Activated naive CD8-positive, alpha-beta T cell treated with anti-CD3 and anti-CD28 coated beads, Interleukin-2, amount 10 ng/mL, durations not matched to agents 7 days and 5 days (primary cell): Measurements from ENCODE around the gene SCYGR1. TPM values are rescaled to one million over a fixed set of nuclear protein-coding genes. Genes with fewer than 3 reads are reported as not detected.

Experiments
- ATAC-seq: fragments of 150-1000 bp; cut with Tn5 transposase; one replicate; pipeline ENCODE4 v1.10.0; 2021; ENCODE audit warnings: low read depth, moderate library complexity
- POLR2A ChIA-PET: fragments of 350-600 bp; sonication (Branson Sonifier 250); formaldehyde crosslinking; loops from one replicate; lab custom pipeline; 2021; ENCODE audit warnings: antibody characterized with exemption; lab: Charles Lee
- DNase-seq: peaks from one replicate; pipeline ENCODE4 v3.0.0; 2021
- H3K27ac Mint-ChIP-seq: one replicate; pipeline ENCODE4 v1.8.0; 2022; ENCODE audit warnings: mild to moderate bottlenecking, mixed read lengths
- H3K27me3 Mint-ChIP-seq: one replicate; pipeline ENCODE4 v1.8.0; 2022; ENCODE audit warnings: mild to moderate bottlenecking, moderate library complexity, mixed read lengths
- H3K36me3 Mint-ChIP-seq: one replicate; pipeline ENCODE4 v1.8.0; 2021; ENCODE audit warnings: mild to moderate bottlenecking, mixed read lengths
- H3K4me1 Mint-ChIP-seq: one replicate; pipeline ENCODE4 v1.8.0; 2021; ENCODE audit warnings: mixed read lengths
- H3K4me3 Mint-ChIP-seq: one replicate; pipeline ENCODE4 v1.8.0; 2022; ENCODE audit warnings: mild to moderate bottlenecking, moderate library complexity, mixed read lengths
- H3K9me3 Mint-ChIP-seq: one replicate; pipeline ENCODE4 v1.8.0; 2021; ENCODE audit warnings: mixed read lengths
- total RNA-seq, 2 experiments: library from RNA; stranded (reverse); gene quantifications; one replicate each; pipeline ENCODE4 v1.2.3, GENCODE V29; 2021

The SCYGR1 gene
- total RNA-seq, 2 experiments from 2014 or later, result not detected

- ATAC-seq (no peak), DNase-seq (no peak)
- no peaks in the 10 kb centered on the region for H3K36me3 Mint-ChIP-seq
- no peaks in the 10 kb centered on the region for H3K27me3 Mint-ChIP-seq
- no peak overlapping the region for H3K27ac Mint-ChIP-seq
- no peak overlapping the region for H3K4me3 Mint-ChIP-seq
- H3K4me1 Mint-ChIP-seq, result peaks cover 27% of the 10 kb centered on the region
- H3K9me3 Mint-ChIP-seq, result no peaks in the 10 kb centered on the region
- POLR2A ChIA-PET, result no interaction called here
Measured at GRCh38 chr2:227411990-227412350, 24.2 kb upstream of the SCYGR1 start.

DNA sequence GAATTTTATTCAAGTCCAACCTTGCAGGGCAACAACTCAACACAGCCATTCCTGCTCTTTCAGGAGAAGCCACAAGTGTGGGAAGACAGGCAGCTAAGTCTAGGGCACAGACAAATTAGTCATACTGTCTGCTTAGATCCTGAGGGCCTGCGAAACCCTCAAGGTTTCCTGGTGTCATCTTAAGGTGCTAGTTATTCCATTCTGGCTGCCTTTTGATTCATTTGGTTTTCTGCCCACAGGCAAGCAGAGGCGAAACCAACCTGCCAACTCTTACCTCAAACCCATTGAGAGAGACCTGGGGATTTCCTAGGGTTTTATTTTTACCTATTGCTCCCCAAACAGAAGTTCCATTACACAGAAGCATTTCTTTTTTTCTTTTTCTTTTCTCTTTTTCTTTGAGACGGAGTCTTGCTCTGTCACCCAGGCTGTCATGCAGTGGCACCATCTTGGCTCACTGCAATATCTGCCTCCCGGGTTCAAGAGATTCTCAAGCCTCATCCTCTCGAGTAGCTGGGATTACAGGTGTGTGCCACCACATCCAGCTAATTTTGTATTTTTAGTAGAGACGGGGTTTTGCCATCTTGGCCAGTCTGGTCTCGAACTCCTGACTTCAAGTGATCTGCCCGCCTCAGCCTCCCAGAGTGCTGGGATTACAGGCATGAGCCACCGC, 23.7 kb upstream of the SCYGR1 start:
- Mint-ChIP-seq H3K4me3 (peak overlapping the region; percentile 40), H3K27me3 (no peaks in the 10 kb centered on the region), H3K9me3 (no peaks in the 10 kb centered on the region), H3K36me3 (no peaks in the 10 kb centered on the region), H3K27ac (no peak overlapping the region), H3K4me1 (peaks cover 30% of the 10 kb centered on the region)
- DNase-seq (no peak), ATAC-seq (peak; percentile 72)
- POLR2A ChIA-PET, result no interaction called here

GRCh38 chr2:227410191-227410590, 22.4 kb upstream of the SCYGR1 start:
- H3K27me3 Mint-ChIP-seq, result no peaks in the 10 kb centered on the region
- no peak for ATAC-seq
- DNase-seq, result no peak
- no peak overlapping the region for H3K4me3 Mint-ChIP-seq
- H3K36me3 Mint-ChIP-seq, result no peaks in the 10 kb centered on the region
- H3K9me3 Mint-ChIP-seq, result no peaks in the 10 kb centered on the region
- H3K27ac Mint-ChIP-seq, result no peak overlapping the region
- H3K4me1 Mint-ChIP-seq, result peaks cover 35% of the 10 kb centered on the region
- POLR2A ChIA-PET, result interaction anchor here (0.6 kb wide), 1 partner anchor 9 kb away, joined by 3 read pairs; no protein-coding TSS in a partner anchor

GRCh38 chr2:227407591-227408151, 19.9 kb upstream of the SCYGR1 start:
- no peak overlapping the region for H3K27ac Mint-ChIP-seq
- peaks cover 33% of the 10 kb centered on the region for H3K4me1 Mint-ChIP-seq
- DNase-seq, result no peak
- no peaks in the 10 kb centered on the region for H3K9me3 Mint-ChIP-seq
- POLR2A ChIA-PET, result no interaction called here
- no peaks in the 10 kb centered on the region for H3K36me3 Mint-ChIP-seq
- H3K27me3 Mint-ChIP-seq, result no peaks in the 10 kb centered on the region
- no peak for ATAC-seq
- H3K4me3 Mint-ChIP-seq, result no peak overlapping the region

- DNase-seq (no peak), ATAC-seq (no peak)
Measured at GRCh38 chr2:227406177-227407031, 18.7 kb upstream of the SCYGR1 start.

DNA sequence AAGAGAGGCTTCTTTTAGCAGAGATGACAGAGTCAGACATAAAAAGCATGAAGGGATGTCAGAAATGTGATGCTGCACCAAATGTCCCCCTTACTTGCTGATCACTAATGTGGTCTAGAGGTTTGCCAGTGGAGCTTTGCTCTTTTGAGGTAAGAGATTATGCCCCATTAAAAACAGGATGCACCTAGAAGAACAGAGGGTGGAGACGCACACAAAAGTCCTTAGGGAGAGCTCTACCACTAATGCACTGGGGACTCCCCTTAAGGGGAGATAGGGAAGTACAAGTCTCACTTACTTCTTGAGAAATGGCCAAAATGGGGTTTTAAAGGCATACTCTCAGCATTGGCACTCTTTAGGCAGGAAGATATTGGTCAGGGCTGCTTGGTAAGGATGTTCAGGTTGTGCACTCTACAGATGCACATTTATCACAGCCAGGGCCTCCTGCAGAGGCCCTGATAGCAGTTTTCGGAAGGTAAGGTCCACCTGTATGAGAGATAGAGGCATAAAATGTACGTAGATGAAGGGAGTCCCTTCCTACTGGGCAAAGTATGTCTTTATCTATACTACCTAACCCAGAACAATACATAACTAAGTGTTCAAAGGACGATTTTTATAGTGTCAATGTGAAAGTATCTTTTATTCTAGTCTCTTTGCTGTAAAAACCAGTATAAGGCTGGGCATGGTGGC, 17.0 kb upstream of the SCYGR1 start:
- Mint-ChIP-seq H3K27me3 (no peaks in the 10 kb centered on the region), H3K4me1 (peaks cover 16% of the 10 kb centered on the region), H3K36me3 (no peaks in the 10 kb centered on the region), H3K4me3 (no peak overlapping the region), H3K9me3 (no peaks in the 10 kb centered on the region), H3K27ac (no peak overlapping the region)
- POLR2A ChIA-PET, result no interaction called here
- DNase-seq, result no peak
- ATAC-seq, result no peak

More at GRCh38 chr2:227406177-227407031, 18.7 kb upstream of the SCYGR1 start:
- POLR2A ChIA-PET, result no interaction called here
- Mint-ChIP-seq H3K36me3 (no peaks in the 10 kb centered on the region), H3K27ac (no peak overlapping the region), H3K27me3 (no peaks in the 10 kb centered on the region), H3K4me3 (no peak overlapping the region), H3K4me1 (peaks cover 23% of the 10 kb centered on the region), H3K9me3 (no peaks in the 10 kb centered on the region)

- H3K4me1 Mint-ChIP-seq, result peaks cover 18% of the 10 kb centered on the region
Measured at GRCh38 chr2:227402959-227403358, 15.2 kb upstream of the SCYGR1 start.

DNA sequence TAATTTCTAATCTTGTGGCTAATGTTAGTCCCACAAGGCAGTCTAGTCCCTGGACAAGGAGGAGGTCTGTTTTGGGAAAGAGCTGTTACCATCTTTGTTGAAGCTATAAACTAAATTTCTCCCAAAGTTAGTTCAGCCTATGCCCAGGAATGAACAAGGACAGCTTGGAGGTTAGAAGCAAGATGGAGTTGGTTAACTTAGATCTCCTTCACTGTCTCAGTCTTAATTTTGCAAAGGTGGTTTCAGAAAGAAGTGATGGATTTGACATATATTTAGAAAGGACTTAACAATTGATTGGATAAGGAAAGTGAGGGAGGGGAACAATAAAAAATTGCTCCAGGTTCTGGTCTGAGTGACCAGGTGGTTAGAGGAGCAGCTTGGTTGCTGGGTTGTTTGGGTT, 14.6 kb upstream of the SCYGR1 start:
- POLR2A ChIA-PET, result no interaction called here
- Mint-ChIP-seq H3K9me3 (no peaks in the 10 kb centered on the region), H3K4me1 (peaks cover 22% of the 10 kb centered on the region), H3K27ac (no peak overlapping the region), H3K4me3 (no peak overlapping the region), H3K27me3 (no peaks in the 10 kb centered on the region), H3K36me3 (no peaks in the 10 kb centered on the region)
- DNase-seq, result no peak
- no peak for ATAC-seq

More at GRCh38 chr2:227402959-227403358, 15.2 kb upstream of the SCYGR1 start:
- H3K9me3 Mint-ChIP-seq, result no peaks in the 10 kb centered on the region
- no peak overlapping the region for H3K27ac Mint-ChIP-seq
- no peak for ATAC-seq
- H3K27me3 Mint-ChIP-seq, result no peaks in the 10 kb centered on the region
- H3K36me3 Mint-ChIP-seq, result no peaks in the 10 kb centered on the region
- no peak overlapping the region for H3K4me3 Mint-ChIP-seq
- POLR2A ChIA-PET, result no interaction called here
- no peak for DNase-seq

GRCh38 chr2:227401550-227401949, 13.8 kb upstream of the SCYGR1 start:
- no peaks in the 10 kb centered on the region for H3K9me3 Mint-ChIP-seq
- no peak for ATAC-seq
- POLR2A ChIA-PET, result interaction anchor here (0.7 kb wide), 1 partner anchor 8 kb away, joined by 3 read pairs; no protein-coding TSS in a partner anchor
- no peak overlapping the region for H3K4me3 Mint-ChIP-seq
- no peak for DNase-seq
- no peaks in the 10 kb centered on the region for H3K36me3 Mint-ChIP-seq
- no peaks in the 10 kb centered on the region for H3K27me3 Mint-ChIP-seq
- H3K27ac Mint-ChIP-seq, result no peak overlapping the region
- H3K4me1 Mint-ChIP-seq, result peaks cover 18% of the 10 kb centered on the region

DNA sequence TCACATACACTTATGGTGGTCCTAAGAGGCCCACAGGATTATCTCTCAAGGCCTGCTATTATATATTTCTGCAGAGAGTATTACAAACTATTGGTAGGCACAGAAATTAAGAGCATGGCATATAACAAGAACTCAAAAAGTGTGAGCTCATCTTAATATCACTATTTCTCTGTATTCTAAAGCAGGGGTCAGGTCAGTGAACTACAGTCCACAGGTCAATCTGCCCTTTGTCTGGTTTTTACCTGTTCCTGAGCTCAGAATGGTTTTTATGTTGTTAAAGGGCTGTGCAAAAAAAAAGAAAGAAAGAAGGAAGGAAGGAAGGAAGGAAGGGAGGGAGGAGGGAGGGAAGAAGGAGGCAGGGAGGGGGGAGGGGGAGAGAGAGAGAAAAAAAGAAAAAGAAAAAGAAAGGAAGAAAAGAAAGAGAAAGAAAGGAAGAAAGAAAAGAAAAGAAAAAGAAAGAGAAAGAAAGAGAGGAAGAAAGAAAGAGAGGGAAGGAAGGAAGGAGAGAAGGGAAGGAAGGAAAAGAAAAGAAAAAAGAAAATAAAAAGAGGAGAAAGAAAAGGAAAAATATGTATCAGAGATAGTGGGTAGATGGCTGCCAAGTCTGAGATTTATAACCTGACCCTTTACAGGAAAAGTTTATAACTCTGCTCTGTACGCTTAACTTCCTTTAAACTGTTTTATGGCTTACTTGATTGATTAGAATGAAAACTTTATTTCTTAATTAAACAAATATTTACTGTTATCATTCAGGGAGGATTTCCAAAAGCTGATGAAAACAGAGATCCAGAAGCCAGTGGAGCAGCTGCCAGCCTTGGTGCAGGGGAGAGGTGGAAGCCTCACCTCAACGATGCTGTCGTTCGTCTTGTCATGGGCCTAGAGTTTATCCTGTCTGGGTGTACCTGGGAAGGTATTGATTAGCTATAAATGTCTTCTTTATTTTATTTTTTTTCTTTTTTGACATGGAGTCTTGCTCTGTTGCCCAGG, 11.2 kb upstream of the SCYGR1 start:
- no peak overlapping the region for H3K27ac Mint-ChIP-seq
- ATAC-seq (no peak), DNase-seq (no peak)

GRCh38 chr2:227397562-227397961, 9.8 kb upstream of the SCYGR1 start:
- H3K4me3 Mint-ChIP-seq, result no peak overlapping the region
- peaks cover 7% of the 10 kb centered on the region for H3K4me1 Mint-ChIP-seq
- H3K9me3 Mint-ChIP-seq, result no peaks in the 10 kb centered on the region
- ATAC-seq, result no peak
- H3K27me3 Mint-ChIP-seq, result no peaks in the 10 kb centered on the region
- POLR2A ChIA-PET, result no interaction called here
- H3K36me3 Mint-ChIP-seq, result no peaks in the 10 kb centered on the region
- no peak overlapping the region for H3K27ac Mint-ChIP-seq
- DNase-seq, result no peak

More for the DNA sequence above, 11.2 kb upstream of the SCYGR1 start:
- no peaks in the 10 kb centered on the region for H3K9me3 Mint-ChIP-seq
- peaks cover 7% of the 10 kb centered on the region for H3K4me1 Mint-ChIP-seq
- POLR2A ChIA-PET, result no interaction called here
- no peaks in the 10 kb centered on the region for H3K27me3 Mint-ChIP-seq
- H3K36me3 Mint-ChIP-seq, result no peaks in the 10 kb centered on the region
- no peak overlapping the region for H3K4me3 Mint-ChIP-seq

DNA sequence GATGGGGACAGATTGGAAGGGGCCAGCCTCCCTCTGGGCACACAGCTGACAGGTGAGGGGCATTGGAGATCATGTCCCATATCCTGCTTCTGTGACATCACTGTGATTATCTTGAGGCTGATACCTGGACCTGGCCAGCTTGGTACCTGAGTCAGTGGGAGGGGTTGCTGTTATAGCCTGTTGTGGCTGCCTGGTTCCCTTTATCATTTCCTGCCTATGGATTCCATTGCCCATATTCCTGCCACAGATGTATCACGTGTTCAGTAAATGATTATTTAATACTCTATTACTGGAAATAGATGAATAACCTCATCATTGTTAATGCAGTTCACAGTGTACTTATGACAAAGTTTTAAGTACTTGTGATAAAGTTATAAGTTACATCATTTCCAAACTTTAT, 7.8 kb upstream of the SCYGR1 start:
- ATAC-seq (no peak), DNase-seq (no peak)
- Mint-ChIP-seq H3K9me3 (no peaks in the 10 kb centered on the region), H3K36me3 (no peaks in the 10 kb centered on the region), H3K27me3 (no peaks in the 10 kb centered on the region), H3K27ac (no peak overlapping the region), H3K4me1 (peaks cover 7% of the 10 kb centered on the region), H3K4me3 (no peak overlapping the region)
- POLR2A ChIA-PET, result no interaction called here
